H1 (cell line): ENCODE measurements around the gene MANBA. TPM values are rescaled to one million over a fixed set of nuclear protein-coding genes. Genes with fewer than 3 reads are reported as not detected.

Experiments
- BACH1 ChIP-seq: IDR thresholded peaks from 2 replicates; pipeline ENCODE4 v1.6.1; 2012; ENCODE audit warnings: low read length, improper control_type of control experiment
- CHD2 ChIP-seq: IDR thresholded peaks from 2 replicates; pipeline ENCODE4 v1.6.1; 2012; ENCODE audit warnings: low read length, improper control_type of control experiment
- CHD7 ChIP-seq: fragments of 300-600 bp; sonication (generic); IDR thresholded peaks from 2 replicates; pipeline ENCODE4 v1.7.1; 2012; ENCODE audit warnings: low read length, moderate library complexity, mild to moderate bottlenecking, inconsistent platforms; ENCODE audit not compliant: insufficient replicate concordance
- EGR1 ChIP-seq: IDR thresholded peaks from 2 replicates; pipeline ENCODE4 v1.6.1; 2011; ENCODE audit warnings: low read depth, low read length, borderline replicate concordance
- HDAC2 ChIP-seq, 2 experiments: fragments of 300-600 bp in 1 of 2; sonication (generic) in 1 of 2; IDR thresholded peaks; 2 replicates each; pipeline ENCODE4 v1.6.1; 2011 to 2012; ENCODE audit warnings: low read depth in 2 of 2, low read length in 2 of 2, mild to moderate bottlenecking in 2 of 2, moderate library complexity in 2 of 2, borderline replicate concordance in 1 of 2, inconsistent platforms in 1 of 2
- JUN ChIP-seq: IDR thresholded peaks from 2 replicates; pipeline ENCODE4 v1.6.1; 2011; ENCODE audit warnings: low read depth, mild to moderate bottlenecking, improper control_type of control experiment, low read length
- MAFK ChIP-seq: IDR thresholded peaks from 2 replicates; pipeline ENCODE4 v1.6.1; 2012; ENCODE audit warnings: low read depth, mild to moderate bottlenecking, improper control_type of control experiment, low read length
- MAX ChIP-seq: IDR thresholded peaks from 2 replicates; pipeline ENCODE4 v1.6.1; 2012; ENCODE audit warnings: inconsistent platforms
- RXRA ChIP-seq: IDR thresholded peaks from 2 replicates; pipeline ENCODE4 v1.6.1; 2011; ENCODE audit warnings: low read depth, mild to moderate bottlenecking, low read length, moderate library complexity; ENCODE audit not compliant: insufficient read depth
- SIN3A ChIP-seq, 2 experiments: IDR thresholded peaks in 1 of 2; conservative IDR thresholded peaks in 1 of 2; 2 replicates each; pipeline ENCODE4 v1.6.1; 2011 to 2012; ENCODE audit warnings: low read length in 2 of 2, improper control_type of control experiment in 1 of 2, low read depth in 1 of 2, mild to moderate bottlenecking in 1 of 2
- TEAD4 ChIP-seq: IDR thresholded peaks from 2 replicates; pipeline ENCODE4 v1.6.1; 2012; ENCODE audit warnings: low read depth, low read length, inconsistent platforms, mixed read lengths
- ZNF274 ChIP-seq: IDR thresholded peaks from 2 replicates; pipeline ENCODE4 v1.7.0; 2012; ENCODE audit warnings: low read length, borderline replicate concordance; ENCODE audit errors: extremely low read depth
- polyA plus RNA-seq, 7 experiments: library from polyadenylated mRNA; depleted of rRNA in 3 of 7; stranded (reverse) in 5 of 7; unstranded in 2 of 7; fragments of >200 nt in 5 of 7; fragments of 200-250 nt in 2 of 7; gene quantifications; 1 replicate in 5 of 7; 2 replicates in 1 of 7; 4 replicates in 1 of 7; pipeline versions ENCODE4 v1.2.1 to v1.2.3, GENCODE V29; 2011 to 2013; ENCODE audit warnings: missing spikeins in 2 of 7, mixed read lengths in 2 of 7
- total RNA-seq: library from RNA; stranded (reverse); fragmentation: NEBNext Ultra II Directional; extraction: Animal tissue kit (Norgen Biotek cat#: 25700); gene quantifications from 2 replicates; pipeline ENCODE4 v1.2.1, GENCODE V29; 2021

MANBA gene
- total and polyA plus RNA-seq, 2 of the 8 experiments (the other 6 are each of a cell fraction or from before 2014, with no cell fraction given), result 22.9 to 27.8 TPM

GRCh38 chr4:102774254-102774653, 13.5 kb upstream of the MANBA start (continued):
- TF ChIP-seq CHD7, result no peak
- TF ChIP-seq MAFK, result no peak
- no peak for TF ChIP-seq RXRA
- TF ChIP-seq BACH1, result no peak
- TF ChIP-seq JUN, result no peak
- TF ChIP-seq ZNF274, result no peak
- TF ChIP-seq TEAD4, result no peak
- TF ChIP-seq EGR1, result no peak
- no peak for TF ChIP-seq MAX
- no peak for TF ChIP-seq HDAC2 (IDR thresholded peaks at IDR 0.05; ENCODE audit: borderline replicate concordance in 1 of 2, low read depth in 2 of 2, low read length in 2 of 2)
- TF ChIP-seq CHD2, result no peak
- TF ChIP-seq SIN3A (conservative IDR thresholded peaks at IDR 0.05 in 1 of 2, IDR thresholded peaks at IDR 0.05 in 1 of 2; ENCODE audit: low read depth in 1 of 2, low read length in 2 of 2), result no peak
